Sigmoid colon (tissue), 7 donors: Measurements from ENCODE around the gene TRAF2. TPM values are rescaled to one million over a fixed set of nuclear protein-coding genes. Genes with fewer than 3 reads are reported as not detected.

Experiments
- DNase-seq: peaks from one replicate; pipeline ENCODE4 v3.0.0-alpha.2; 2019
- H3K27ac ChIP-seq, 4 donors: fragments of 200-600 bp; sonication (generic); one replicate each; pipeline ENCODE4 v1.5.1; 2016 to 2019; ENCODE audit warnings: mild to moderate bottlenecking in 1 of 4
- H3K27me3 ChIP-seq, 3 donors: fragments of 200-600 bp; sonication (generic); one replicate each; pipeline ENCODE4 v1.5.1; 2019; ENCODE audit warnings: mild to moderate bottlenecking in 1 of 3
- H3K36me3 ChIP-seq, 4 donors: fragments of 200-600 bp; sonication (generic); one replicate each; pipeline ENCODE4 v1.5.1; 2016 to 2019
- H3K4me1 ChIP-seq, 4 donors: fragments of 200-600 bp; sonication (generic); one replicate each; pipeline ENCODE4 v1.5.1; 2017 to 2019
- H3K4me3 ChIP-seq, 4 donors: fragments of 200-600 bp; sonication (generic); one replicate each; pipeline ENCODE4 v1.5.1; 2017 to 2019; ENCODE audit warnings: mild to moderate bottlenecking in 2 of 4, moderate library complexity in 1 of 4
- H3K9me3 ChIP-seq, 4 donors: fragments of 200-600 bp in 3 of 4; sonication (generic) in 3 of 4; one replicate each; pipeline versions ENCODE4 v1.5.1 to v1.6.1; 2013 to 2019
- CTCF ChIP-seq, 4 experiments: fragments of 450-650 bp in 3 of 4; fragments of 200-600 bp in 1 of 4; IDR thresholded peaks; one replicate each; pipeline ENCODE4 v1.5.1; 2016 to 2019; ENCODE audit warnings: antibody characterized with exemption in 4 of 4, mild to moderate bottlenecking in 3 of 4, moderate library complexity in 2 of 4
- EP300 ChIP-seq, 4 donors: sonication (generic); formaldehyde crosslinking; IDR thresholded peaks; one replicate each; pipeline ENCODE4 v1.6.1; 2017; ENCODE audit warnings: antibody characterized with exemption in 4 of 4
- POLR2A ChIP-seq, 2 donors: fragments of 450-650 bp; IDR thresholded peaks; one replicate each; pipeline ENCODE4 v1.6.1; 2016; ENCODE audit warnings: antibody characterized with exemption in 2 of 2, mild to moderate bottlenecking in 2 of 2, moderate library complexity in 2 of 2
- POLR2AphosphoS5 ChIP-seq, 4 donors: sonication (generic); formaldehyde crosslinking; IDR thresholded peaks; one replicate each; pipeline ENCODE4 v1.6.1; 2017; ENCODE audit warnings: antibody characterized with exemption in 4 of 4
- WGBS, 2 donors: extraction: QIAGEN DNeasy Blood & Tissue Kit; methylation state at CpG; one replicate each; pipeline ENCODE4 v1.1.7; 2013; 5-methylcytosine and 5-hydroxymethylcytosine counted together
- intact Hi-C: fragments of 100-400 bp; cut with DNase I; formaldehyde crosslinking; loops from one replicate; pipeline ENCODE4 v1.15.1; 2023
- polyA plus RNA-seq, 3 donors: library from polyadenylated mRNA; stranded (reverse); fragments of 200-250 nt; gene quantifications; one replicate each; pipeline ENCODE4 v1.2.3, GENCODE V29; 2013
- total RNA-seq, 4 donors: library from RNA; depleted of rRNA; stranded (reverse); fragments of >200 nt; gene quantifications; one replicate each; pipeline ENCODE4 v1.1.0, GENCODE V29; 2016
- donor health status: healthy with polysubstance abuse.
- donor health status: Bipolar disorder and iron deficiency.
- donor health status: healthy.

The TRAF2 gene
- total and polyA plus RNA-seq, 7 donors: 1.8 to 21.9 (median 5.5) TPM

- H3K36me3 ChIP-seq: peaks cover 10 to 68% (median 31%) of the 10 kb centered on the region in 4 donors
- intact Hi-C loops: no loop called here
- DNase-seq: no peak
- no peaks in the 10 kb centered on the region for H3K9me3 ChIP-seq
- no peaks in the 10 kb centered on the region for H3K27me3 ChIP-seq
- H3K27ac ChIP-seq: no peak overlapping the region
- TF ChIP-seq CTCF (IDR thresholded peaks at IDR 0.05) (no peak), POLR2AphosphoS5 (IDR thresholded peaks at IDR 0.05) (no peak), EP300 (IDR thresholded peaks at IDR 0.05) (no peak), POLR2A (IDR thresholded peaks at IDR 0.05) (no peak)
- H3K4me1 ChIP-seq: no peaks in the 10 kb centered on the region
- no peak overlapping the region for H3K4me3 ChIP-seq
- WGBS, 2 donors: 96% methylated on average over 14 of the region's 14 CpGs
Observed at GRCh38 chr9:136920734-136921231, 34.5 kb downstream of the TRAF2 start.

- TF ChIP-seq POLR2AphosphoS5 (IDR thresholded peaks at IDR 0.05) (no peak), POLR2A (IDR thresholded peaks at IDR 0.05) (no peak)
- H3K36me3 ChIP-seq: peaks cover 10 to 68% (median 33%) of the 10 kb centered on the region in 4 donors
- no peaks in the 10 kb centered on the region for H3K27me3 ChIP-seq
- intact Hi-C loops: no loop called here
- DNase-seq: no peak
- H3K9me3 ChIP-seq: no peaks in the 10 kb centered on the region
- H3K4me1 ChIP-seq: no peaks in the 10 kb centered on the region
- H3K4me3 ChIP-seq: no peak overlapping the region
- WGBS, 2 donors: 89 to 90% methylated on average over 11 of the region's 11 CpGs
- no peak overlapping the region for H3K27ac ChIP-seq
Observed at GRCh38 chr9:136921307-136921706, 35.0 kb downstream of the TRAF2 start.

GRCh38 chr9:136921718-136922117, 35.4 kb downstream of the TRAF2 start:
- peaks cover 10 to 68% (median 31%) of the 10 kb centered on the region in 4 donors for H3K36me3 ChIP-seq

GRCh38 chr9:136922540-136922939, 36.2 kb downstream of the TRAF2 start:
- Histone ChIP-seq H3K27me3 (no peaks in the 10 kb centered on the region), H3K4me1 (no peaks in the 10 kb centered on the region), H3K4me3 (no peak overlapping the region), H3K27ac (no peak overlapping the region), H3K9me3 (no peaks in the 10 kb centered on the region), H3K36me3 (peaks cover 10 to 60% (median 23%) of the 10 kb centered on the region in 4 donors)
- intact Hi-C loops: no loop called here
- TF ChIP-seq POLR2AphosphoS5 (IDR thresholded peaks at IDR 0.05): no peak
- TF ChIP-seq EP300 (IDR thresholded peaks at IDR 0.05): no peak
- no peak for TF ChIP-seq POLR2A (IDR thresholded peaks at IDR 0.05)
- no peak for TF ChIP-seq CTCF (IDR thresholded peaks at IDR 0.05)
- 90 to 93% methylated on average over 19 of the region's 19 CpGs for WGBS, 2 donors
- no peak for DNase-seq

More at GRCh38 chr9:136921718-136922117, 35.4 kb downstream of the TRAF2 start:
- H3K27ac ChIP-seq: no peak overlapping the region
- no peak for DNase-seq
- no peak overlapping the region for H3K4me3 ChIP-seq
- no peaks in the 10 kb centered on the region for H3K9me3 ChIP-seq
- no peaks in the 10 kb centered on the region for H3K27me3 ChIP-seq
- TF ChIP-seq CTCF (IDR thresholded peaks at IDR 0.05): no peak
- TF ChIP-seq POLR2AphosphoS5 (IDR thresholded peaks at IDR 0.05): no peak
- TF ChIP-seq EP300 (IDR thresholded peaks at IDR 0.05): no peak
- no peak for TF ChIP-seq POLR2A (IDR thresholded peaks at IDR 0.05)
- whole genome bisulfite sequencing, 2 donors: 86 to 88% methylated on average over 10 of the region's 10 CpGs
- intact Hi-C loops: no loop called here
- H3K4me1 ChIP-seq: no peaks in the 10 kb centered on the region

DNA sequence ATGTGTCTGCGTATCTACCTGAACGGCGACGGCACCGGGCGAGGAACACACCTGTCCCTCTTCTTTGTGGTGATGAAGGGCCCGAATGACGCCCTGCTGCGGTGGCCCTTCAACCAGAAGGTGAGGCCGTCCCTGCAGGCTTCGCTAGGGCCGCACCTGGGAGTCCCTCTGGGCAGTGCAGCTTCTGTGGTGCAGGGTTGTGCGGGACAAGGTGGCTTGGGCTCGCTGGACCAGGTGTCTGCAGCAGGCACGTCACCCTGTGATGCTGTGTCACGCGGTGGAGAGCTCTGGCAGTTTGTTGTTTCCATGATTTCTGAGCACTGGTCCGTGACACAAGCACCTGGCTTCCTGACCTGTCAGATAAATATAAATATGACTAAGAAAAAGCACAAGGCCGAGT, 37.6 kb downstream of the TRAF2 start:
- TF ChIP-seq EP300 (IDR thresholded peaks at IDR 0.05) (no peak), POLR2A (IDR thresholded peaks at IDR 0.05) (no peak)
- intact Hi-C loops: no loop called here
- no peak overlapping the region for H3K27ac ChIP-seq
- WGBS, 2 donors: 96 to 97% methylated on average over 19 of the region's 19 CpGs
- H3K4me3 ChIP-seq: no peak overlapping the region
- H3K36me3 ChIP-seq: peaks cover 10 to 55% (median 21%) of the 10 kb centered on the region in 4 donors
- no peaks in the 10 kb centered on the region for H3K27me3 ChIP-seq
- no peak for DNase-seq
- no peaks in the 10 kb centered on the region for H3K4me1 ChIP-seq
- no peaks in the 10 kb centered on the region for H3K9me3 ChIP-seq
